ENCODE data around the gene FKBP2.

FKBP2 gene

GRCh38 chr11:64219755-64220154 is 21.1 kb upstream of the FKBP2 start:
- no peak for FAIRE-seq

- FAIRE-seq = no peak
These were observed 20.6 kb upstream of the FKBP2 start for GRCh38 chr11:64220271-64220670.

- no peak for FAIRE-seq
These were observed 20.1 kb upstream of the FKBP2 start for GRCh38 chr11:64220798-64221197.

- FAIRE-seq = no peak
These were observed 18.3 kb upstream of the FKBP2 start for GRCh38 chr11:64222651-64223000.

GRCh38 chr11:64223001-64223651 is 17.8 kb upstream of the FKBP2 start:
- FAIRE-seq = no peak

GRCh38 chr11:64224151-64224890 is 16.6 kb upstream of the FKBP2 start:
- FAIRE-seq = no peak

GRCh38 chr11:64224891-64225607 is 15.8 kb upstream of the FKBP2 start:
- no peak for FAIRE-seq

GRCh38 chr11:64225608-64226506 is 15.0 kb upstream of the FKBP2 start, which contains the start of the genes NUDT22 and TRPT1:
TSS of gene NUDT22 (plus strand) at chr11:64226274. CDS start at chr11:64226653, 379 bp downstream.
TSS of gene TRPT1 (minus strand) at chr11:64226186. CDS start at chr11:64225860, 326 bp downstream.
- FAIRE-seq = no peak

GRCh38 chr11:64226507-64227051 is 14.3 kb upstream of the FKBP2 start:
- no peak for FAIRE-seq

GRCh38 chr11:64227405-64227956 is 13.4 kb upstream of the FKBP2 start:
- FAIRE-seq = no peak

GRCh38 chr11:64229090-64229743 is 11.7 kb upstream of the FKBP2 start:
- FAIRE-seq = no peak

GRCh38 chr11:64229744-64230170 is 11.1 kb upstream of the FKBP2 start:
- no peak for FAIRE-seq

- peak; percentile 88 for FAIRE-seq
These were observed 10.5 kb upstream of the FKBP2 start, which contains the start of gene DNAJC4 for GRCh38 chr11:64230171-64230984. TSS of gene DNAJC4 (plus strand) at chr11:64230548. CDS start at chr11:64230855, 307 bp downstream.

- no peak for FAIRE-seq
These were observed 9.9 kb upstream of the FKBP2 start for GRCh38 chr11:64230985-64231365.

- no peak for FAIRE-seq
These were observed 9.3 kb upstream of the FKBP2 start for GRCh38 chr11:64231546-64231945.

- FAIRE-seq = no peak
These were observed 8.5 kb upstream of the FKBP2 start for GRCh38 chr11:64232182-64232966.

GRCh38 chr11:64232967-64233315 is 8.0 kb upstream of the FKBP2 start:
- no peak for FAIRE-seq

- FAIRE-seq = no peak
These were observed 6.8 kb upstream of the FKBP2 start, which contains the start of gene VEGFB for GRCh38 chr11:64233913-64234586. TSS of gene VEGFB (plus strand) at chr11:64234584. CDS start at chr11:64234834, 250 bp downstream.

All from A204.1 (cell line).